Colonic mucosa (tissue), 4 donors: ENCODE measurements around the gene RPL28. TPM values are rescaled to one million over a fixed set of nuclear protein-coding genes. Genes with fewer than 3 reads are reported as not detected.
"Not testable (repeated sequence)": the region's sequence is repeated elsewhere in the genome, so short reads cannot be mapped to it uniquely, and the experiment has no call there.

Source experiments
- DNase-seq: peaks from one replicate; pipeline ENCODE4 v3.0.0-alpha.2; 2020
- H3K27ac ChIP-seq: fragments of 200-600 bp; one replicate; pipeline ENCODE4 v1.8.0; 2021
- H3K27me3 ChIP-seq: fragments of 200-600 bp; one replicate; pipeline ENCODE4 v1.8.0; 2021
- H3K36me3 ChIP-seq: fragments of 200-600 bp; one replicate; pipeline ENCODE4 v1.8.0; 2021
- H3K4me1 ChIP-seq: fragments of 200-600 bp; one replicate; pipeline ENCODE4 v1.8.0; 2021; ENCODE audit warnings: mild to moderate bottlenecking
- H3K4me3 ChIP-seq: fragments of 200-600 bp; one replicate; pipeline ENCODE4 v1.8.0; 2021
- H3K9ac ChIP-seq, 2 donors: one replicate each; pipeline ENCODE4 v1.7.0; 2013; ENCODE audit warnings: control low read depth in 2 of 2, low read depth in 2 of 2, low read length in 2 of 2
- H3K9me3 ChIP-seq: fragments of 200-600 bp; one replicate; pipeline ENCODE4 v1.8.0; 2021
- CTCF ChIP-seq: fragments of 200-600 bp; IDR thresholded peaks from one replicate; pipeline ENCODE4 v1.8.0; 2022; ENCODE audit warnings: antibody characterized with exemption, mild to moderate bottlenecking
- intact Hi-C: fragments of 100-400 bp; cut with DNase I; formaldehyde crosslinking; loops from one replicate; pipeline ENCODE4 v1.14.1; 2022
- total RNA-seq, 2 donors: library from RNA; stranded (reverse); fragmentation: NEBNext Ultra II Directional in 1 of 2; extraction: Animal tissue kit (Norgen Biotek cat#: 25700) in 1 of 2; gene quantifications; one replicate each; pipeline ENCODE4 v1.2.1, GENCODE V29; 2021
- donor health status: healthy.
- donor health status: DM: no; HTN: no; CAD: no.
- donor health status: DM: no; HTN: no; CAD: no.

RPL28 gene
- total RNA-seq, 2 donors from 2014 or later = 1,447 to 1,819 TPM

- no peak for TF ChIP-seq CTCF
- no peaks in the 10 kb centered on the region for H3K9me3 ChIP-seq
- no peak overlapping the region for H3K4me3 ChIP-seq
- H3K36me3 ChIP-seq = no peaks in the 10 kb centered on the region
- no peak overlapping the region for H3K27ac ChIP-seq
- DNase-seq = no peak
- no peaks in the 10 kb centered on the region for H3K4me1 ChIP-seq
- H3K9ac ChIP-seq = no peak overlapping the region
- intact Hi-C loops = no loop called here
- peaks cover 42% of the 10 kb centered on the region for H3K27me3 ChIP-seq
Measured at GRCh38 chr19:55446060-55446459, 60.3 kb downstream of the RPL28 start.

- Histone ChIP-seq H3K27me3 (peaks cover 43% of the 10 kb centered on the region), H3K9ac (no peak overlapping the region), H3K4me3 (no peak overlapping the region), H3K27ac (no peak overlapping the region), H3K9me3 (no peaks in the 10 kb centered on the region), H3K36me3 (no peaks in the 10 kb centered on the region), H3K4me1 (no peaks in the 10 kb centered on the region)
- TF ChIP-seq CTCF = no peak
- intact Hi-C loops = no loop called here
- no peak for DNase-seq
Measured at GRCh38 chr19:55447421-55448174, 61.9 kb downstream of the RPL28 start.

- peaks cover 39% of the 10 kb centered on the region for H3K27me3 ChIP-seq
- H3K4me3 ChIP-seq, H3K9ac ChIP-seq, intact Hi-C loops, H3K27ac ChIP-seq, H3K4me1 ChIP-seq, H3K36me3 ChIP-seq, H3K9me3 ChIP-seq, DNase-seq: not testable (repeated sequence)
Measured at GRCh38 chr19:55448175-55448490, 62.4 kb downstream of the RPL28 start.

- intact Hi-C loops = no loop called here
- no peak for TF ChIP-seq CTCF
- no peaks in the 10 kb centered on the region for H3K4me1 ChIP-seq
- no peak for DNase-seq
- H3K4me3 ChIP-seq = no peak overlapping the region
- H3K27me3 ChIP-seq = peaks cover 27% of the 10 kb centered on the region
- no peak overlapping the region for H3K27ac ChIP-seq
- no peak overlapping the region for H3K9ac ChIP-seq
- no peaks in the 10 kb centered on the region for H3K36me3 ChIP-seq
- H3K9me3 ChIP-seq = no peaks in the 10 kb centered on the region
Measured at GRCh38 chr19:55449469-55449868, 63.7 kb downstream of the RPL28 start.

GRCh38 chr19:55451163-55451964 lies 65.6 kb downstream of the RPL28 start:
- H3K9ac ChIP-seq = no peak overlapping the region
- intact Hi-C loops = no loop called here
- no peak overlapping the region for H3K4me3 ChIP-seq

More at GRCh38 chr19:55451163-55451964, 65.6 kb downstream of the RPL28 start:
- Histone ChIP-seq H3K27me3 (peaks cover 22% of the 10 kb centered on the region), H3K36me3 (no peaks in the 10 kb centered on the region), H3K9me3 (no peaks in the 10 kb centered on the region), H3K4me1 (no peaks in the 10 kb centered on the region), H3K27ac (no peak overlapping the region)
- DNase-seq = no peak
- no peak for TF ChIP-seq CTCF
